Endodermal cell (in vitro differentiated cells): ENCODE measurements around the gene GPT2. TPM values are rescaled to one million over a fixed set of nuclear protein-coding genes. Genes with fewer than 3 reads are reported as not detected.

Source experiments
- DNase-seq: peaks from one replicate; pipeline ENCODE4 v3.0.0-alpha.2; 2017
- H3K27ac ChIP-seq: 2 replicates; pipeline ENCODE4 v1.5.1; 2013; ENCODE audit warnings: mild to moderate bottlenecking, low read depth, low read length, moderate library complexity
- H3K27me3 ChIP-seq: 2 replicates; pipeline ENCODE4 v1.6.1; 2013; ENCODE audit warnings: mild to moderate bottlenecking, low read length, moderate library complexity; ENCODE audit not compliant: insufficient read depth, control insufficient read depth, poor library complexity, severe bottlenecking
- H3K36me3 ChIP-seq: 2 replicates; pipeline ENCODE4 v1.7.0; 2013; ENCODE audit warnings: mild to moderate bottlenecking, low read length, moderate library complexity; ENCODE audit not compliant: control insufficient read depth, insufficient read depth
- H3K4me1 ChIP-seq: one replicate; pipeline ENCODE4 v1.7.0; 2013; ENCODE audit warnings: low read length; ENCODE audit not compliant: control insufficient read depth, insufficient read depth
- H3K4me3 ChIP-seq: 2 replicates; pipeline ENCODE4 v1.5.1; 2013; ENCODE audit warnings: mild to moderate bottlenecking, low read length, moderate library complexity
- H3K9ac ChIP-seq: 2 replicates; pipeline ENCODE4 v1.6.1; 2013; ENCODE audit warnings: mild to moderate bottlenecking, low read length, moderate library complexity; ENCODE audit not compliant: poor library complexity, severe bottlenecking; ENCODE audit errors: extremely low read depth
- H3K9me3 ChIP-seq: 2 replicates; pipeline ENCODE4 v1.6.1; 2013; ENCODE audit warnings: mild to moderate bottlenecking, low read length, moderate library complexity; ENCODE audit not compliant: control insufficient read depth
- H3K27ac Mint-ChIP-seq: 2 replicates; pipeline ENCODE4 v1.8.0; 2020; ENCODE audit warnings: mixed read lengths
- H3K27me3 Mint-ChIP-seq: 2 replicates; pipeline ENCODE4 v1.8.0; 2021; ENCODE audit warnings: mild to moderate bottlenecking, mixed read lengths; ENCODE audit not compliant: insufficient read depth
- H3K36me3 Mint-ChIP-seq: 2 replicates; pipeline ENCODE4 v1.8.0; 2020; ENCODE audit warnings: low read depth, mixed read lengths
- H3K4me1 Mint-ChIP-seq: 2 replicates; pipeline ENCODE4 v1.8.0; 2020; ENCODE audit warnings: mixed read lengths
- H3K4me3 Mint-ChIP-seq: 2 replicates; pipeline ENCODE4 v1.8.0; 2020; ENCODE audit warnings: mild to moderate bottlenecking, moderate library complexity, mixed read lengths
- H3K9me3 Mint-ChIP-seq: 2 replicates; pipeline ENCODE4 v1.8.0; 2020; ENCODE audit warnings: mild to moderate bottlenecking, mixed read lengths
- WGBS, 2 experiments: methylation state at CpG; one replicate each; pipeline versions ENCODE4 v1.1.5 to v1.1.7; 2013; ENCODE audit warnings: missing lambda C conversion rate in 2 of 2, mixed read lengths in 1 of 2; ENCODE audit not compliant: insufficient coverage in 1 of 2, insufficient read length in 1 of 2; 5-methylcytosine and 5-hydroxymethylcytosine counted together
- total RNA-seq, 2 donors: library from RNA; stranded (reverse); fragmentation: NEBNext Ultra II Directional in 1 of 2; extraction: Animal tissue kit (Norgen Biotek cat#: 25700) in 1 of 2; gene quantifications; 2 replicates in 1 of 2; 3 replicates in 1 of 2; pipeline ENCODE4 v1.2.1, GENCODE V29; 2021
- TF ChIP-seq, protein P1 (sequence below): fragments of 200-600 bp; sonication (generic); conservative IDR thresholded peaks from 2 replicates; pipeline ENCODE4 v1.5.0; 2021; ENCODE audit warnings: antibody characterized with exemption, mild to moderate bottlenecking

Gene GPT2
- total RNA-seq, 2 donors from 2014 or later: 44.1 to 65.5 TPM

DNA sequence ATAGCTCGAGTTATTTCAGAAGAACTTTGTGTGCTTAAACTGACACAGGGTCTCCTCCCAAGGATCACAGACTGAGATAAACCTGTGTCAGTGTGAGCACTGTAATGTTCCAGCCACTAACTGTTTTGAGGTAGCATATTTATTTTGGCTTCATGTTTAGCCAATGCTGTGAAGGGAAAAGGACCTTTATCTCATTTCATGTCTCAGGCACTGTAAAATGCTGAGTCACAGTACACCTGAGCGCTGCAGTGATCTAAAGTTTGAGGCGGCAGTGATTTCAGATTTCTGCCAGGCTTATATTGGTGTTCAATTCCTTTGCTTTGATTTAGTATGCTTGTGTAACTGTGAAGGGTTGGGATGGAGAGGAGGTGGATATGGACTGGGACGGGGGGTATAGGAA, 92.4 kb downstream of the GPT2 start:
- WGBS, 2 experiments: 84 to 88% methylated on average over 3 to 4 of the region's 4 CpGs
- Mint-ChIP-seq H3K4me3 (no peak overlapping the region), H3K27me3 (no peaks in the 10 kb centered on the region), H3K27ac (peak overlapping the region; percentile 52), H3K36me3 (peaks cover 5% of the 10 kb centered on the region), H3K9me3 (no peaks in the 10 kb centered on the region), H3K4me1 (peaks cover 16% of the 10 kb centered on the region)
- H3K4me3 ChIP-seq: no peak overlapping the region
- H3K9me3 ChIP-seq: no peaks in the 10 kb centered on the region
- H3K27ac ChIP-seq: no peak overlapping the region
- peaks cover 3% of the 10 kb centered on the region for H3K4me1 ChIP-seq
- no peak for DNase-seq
- H3K36me3 ChIP-seq: peaks cover 7% of the 10 kb centered on the region
- TF ChIP-seq, protein P1, sequence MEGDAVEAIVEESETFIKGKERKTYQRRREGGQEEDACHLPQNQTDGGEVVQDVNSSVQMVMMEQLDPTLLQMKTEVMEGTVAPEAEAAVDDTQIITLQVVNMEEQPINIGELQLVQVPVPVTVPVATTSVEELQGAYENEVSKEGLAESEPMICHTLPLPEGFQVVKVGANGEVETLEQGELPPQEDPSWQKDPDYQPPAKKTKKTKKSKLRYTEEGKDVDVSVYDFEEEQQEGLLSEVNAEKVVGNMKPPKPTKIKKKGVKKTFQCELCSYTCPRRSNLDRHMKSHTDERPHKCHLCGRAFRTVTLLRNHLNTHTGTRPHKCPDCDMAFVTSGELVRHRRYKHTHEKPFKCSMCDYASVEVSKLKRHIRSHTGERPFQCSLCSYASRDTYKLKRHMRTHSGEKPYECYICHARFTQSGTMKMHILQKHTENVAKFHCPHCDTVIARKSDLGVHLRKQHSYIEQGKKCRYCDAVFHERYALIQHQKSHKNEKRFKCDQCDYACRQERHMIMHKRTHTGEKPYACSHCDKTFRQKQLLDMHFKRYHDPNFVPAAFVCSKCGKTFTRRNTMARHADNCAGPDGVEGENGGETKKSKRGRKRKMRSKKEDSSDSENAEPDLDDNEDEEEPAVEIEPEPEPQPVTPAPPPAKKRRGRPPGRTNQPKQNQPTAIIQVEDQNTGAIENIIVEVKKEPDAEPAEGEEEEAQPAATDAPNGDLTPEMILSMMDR: no peak
- H3K27me3 ChIP-seq: no peaks in the 10 kb centered on the region
- H3K9ac ChIP-seq: no peak overlapping the region

Other genes starting within 250 kb of the GPT2 start
- 100 to 1,000 TPM in 1 of 2 donors, 10 to 100 TPM in 1; 95.7 to 119 TPM for gene VPS35, start 195.2 kb upstream of the GPT2 start, total RNA-seq
- gene ORC6, start 194.7 kb upstream of the GPT2 start, total RNA-seq: 100 to 1,000 TPM in 1 of 2 donors, 10 to 100 TPM in 1; 94.9 to 128 TPM
- gene MYLK3, start 136.0 kb upstream of the GPT2 start, total RNA-seq: 1 to 10 TPM; 2.3 to 4.0 TPM
- 10 to 100 TPM; 20.6 to 22.7 TPM for gene C16orf87, start 53.2 kb upstream of the GPT2 start, total RNA-seq
- 10 to 100 TPM; 65.1 to 68.2 TPM for gene DNAJA2, start 89.3 kb downstream of the GPT2 start, total RNA-seq